Right atrium auricular region (tissue), 2 donors: Measurements from ENCODE around the gene BRINP1. TPM values are rescaled to one million over a fixed set of nuclear protein-coding genes. Genes with fewer than 3 reads are reported as not detected.

ENCODE experiments used
- DNase-seq: peaks from one replicate; pipeline ENCODE4 v3.0.0-alpha.2; 2019; ENCODE audit warnings: low spot score
- H3K27ac ChIP-seq, 2 donors: fragments of 200-600 bp; sonication (generic); 1 replicate in 1 of 2; 2 replicates in 1 of 2; pipeline ENCODE4 v1.5.1; 2016 to 2019
- H3K27me3 ChIP-seq, 2 donors: fragments of 200-600 bp; sonication (generic); one replicate each; pipeline versions ENCODE4 v1.5.1 to v1.6.0; 2017 to 2019
- H3K36me3 ChIP-seq: fragments of 200-600 bp; sonication (generic); one replicate; pipeline ENCODE4 v1.5.1; 2016
- H3K4me1 ChIP-seq, 2 donors: fragments of 200-600 bp; sonication (generic); one replicate each; pipeline versions ENCODE4 v1.5.1 to v1.6.0; 2017 to 2019
- H3K4me3 ChIP-seq, 2 donors: fragments of 200-600 bp; sonication (generic); 1 replicate in 1 of 2; 2 replicates in 1 of 2; pipeline ENCODE4 v1.5.1; 2017 to 2019; ENCODE audit warnings: mild to moderate bottlenecking in 1 of 2, moderate library complexity in 1 of 2
- H3K9me3 ChIP-seq, 2 donors: fragments of 200-600 bp; sonication (generic); one replicate each; pipeline ENCODE4 v1.5.1; 2019
- CTCF ChIP-seq, 2 donors: fragments of 200-600 bp; sonication (generic); IDR thresholded peaks; one replicate each; pipeline ENCODE4 v1.5.1; 2019; ENCODE audit warnings: antibody characterized with exemption in 2 of 2
- total RNA-seq, 2 donors: library from RNA; depleted of rRNA; stranded (reverse); fragments of >200 nt; gene quantifications; one replicate each; pipeline ENCODE4 v1.1.0, GENCODE V29; 2016

BRINP1 gene
- total RNA-seq, 2 donors from 2014 or later = 0.78 to 2.0 TPM

DNA sequence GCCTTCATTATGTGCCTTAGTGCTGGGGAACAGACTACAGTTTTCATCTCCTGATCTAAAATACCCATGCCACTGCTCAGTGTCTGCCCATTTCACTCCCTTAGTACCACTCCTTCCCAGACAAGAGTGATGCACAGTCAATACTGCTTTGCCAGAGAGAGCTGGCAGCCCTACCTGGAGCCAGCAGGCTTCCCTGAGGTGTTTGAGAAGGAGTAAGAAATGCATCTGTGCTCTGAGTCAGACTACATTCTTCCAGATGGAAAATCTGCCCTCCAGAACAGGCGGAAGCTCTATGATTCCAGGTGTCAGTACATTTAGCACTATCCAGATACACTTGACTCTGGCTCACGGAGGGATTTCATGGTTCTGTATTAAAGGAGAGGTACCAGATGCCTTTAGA lies 209.8 kb downstream of the BRINP1 start:
- DNase-seq = no peak
- Histone ChIP-seq H3K27me3 (no peaks in the 10 kb centered on the region), H3K27ac (no peak overlapping the region), H3K4me3 (no peak overlapping the region), H3K4me1 (no peaks in the 10 kb centered on the region), H3K9me3 (no peaks in the 10 kb centered on the region), H3K36me3 (no peaks in the 10 kb centered on the region)
- no peak for TF ChIP-seq CTCF (IDR thresholded peaks at IDR 0.05)

GRCh38 chr9:119157196-119157595 lies 212.0 kb downstream of the BRINP1 start:
- no peak for DNase-seq
- Histone ChIP-seq H3K4me1 (no peaks in the 10 kb centered on the region), H3K36me3 (no peaks in the 10 kb centered on the region), H3K27ac (no peak overlapping the region), H3K27me3 (no peaks in the 10 kb centered on the region), H3K4me3 (no peak overlapping the region), H3K9me3 (no peaks in the 10 kb centered on the region)
- TF ChIP-seq CTCF (IDR thresholded peaks at IDR 0.05) = no peak

DNA sequence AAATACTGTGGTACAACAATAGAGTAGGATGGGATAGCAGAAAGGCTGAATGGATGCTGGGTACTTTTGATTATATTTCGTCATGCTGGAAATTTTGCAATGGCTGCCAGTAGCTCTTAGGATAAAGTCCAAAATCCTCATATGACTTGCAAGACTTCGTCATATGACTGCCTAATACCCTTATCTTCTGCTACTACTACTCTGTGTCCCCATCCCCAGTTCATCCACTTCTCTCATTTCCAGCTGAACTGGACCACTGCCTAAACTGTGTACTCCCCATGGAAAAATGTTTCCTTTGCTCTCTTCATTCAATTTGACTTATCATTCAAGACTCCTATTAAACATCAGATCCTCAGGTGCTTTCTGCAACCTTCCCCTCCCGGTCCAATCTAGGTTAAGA lies 212.9 kb downstream of the BRINP1 start:
- no peaks in the 10 kb centered on the region for H3K9me3 ChIP-seq
- no peak for DNase-seq
- no peak overlapping the region for H3K27ac ChIP-seq
- TF ChIP-seq CTCF (IDR thresholded peaks at IDR 0.05) = no peak
- H3K27me3 ChIP-seq = no peaks in the 10 kb centered on the region
- no peaks in the 10 kb centered on the region for H3K4me1 ChIP-seq
- H3K36me3 ChIP-seq = no peaks in the 10 kb centered on the region
- no peak overlapping the region for H3K4me3 ChIP-seq

DNA sequence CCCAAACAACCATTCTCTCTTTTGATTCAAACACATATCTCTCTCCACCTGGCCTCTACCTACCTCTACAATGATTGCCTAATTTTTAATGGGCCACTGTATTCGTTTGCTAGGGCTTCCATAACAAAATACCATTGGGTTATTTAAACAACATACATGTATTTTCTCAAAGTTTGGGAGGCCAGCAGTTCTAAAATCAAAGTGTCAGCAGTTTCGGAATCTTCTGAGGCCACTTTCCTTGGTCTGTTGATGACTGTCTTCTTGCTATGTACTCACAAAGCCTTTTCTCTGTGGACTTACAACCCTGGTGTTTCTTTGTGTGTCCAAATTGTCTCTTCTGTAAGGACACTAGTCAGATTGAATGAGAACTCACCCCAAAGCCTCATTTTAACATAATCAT lies 214.7 kb downstream of the BRINP1 start:
- no peaks in the 10 kb centered on the region for H3K27me3 ChIP-seq
- no peak overlapping the region for H3K4me3 ChIP-seq
- no peaks in the 10 kb centered on the region for H3K36me3 ChIP-seq
- no peak for TF ChIP-seq CTCF (IDR thresholded peaks at IDR 0.05)
- H3K4me1 ChIP-seq = no peaks in the 10 kb centered on the region
- no peaks in the 10 kb centered on the region for H3K9me3 ChIP-seq
- no peak for DNase-seq
- H3K27ac ChIP-seq = no peak overlapping the region

GRCh38 chr9:119153402-119153801 lies 215.8 kb downstream of the BRINP1 start:
- Histone ChIP-seq H3K9me3 (no peaks in the 10 kb centered on the region), H3K4me3 (no peak overlapping the region), H3K36me3 (no peaks in the 10 kb centered on the region), H3K27ac (no peak overlapping the region), H3K4me1 (no peaks in the 10 kb centered on the region), H3K27me3 (no peaks in the 10 kb centered on the region)
- no peak for TF ChIP-seq CTCF (IDR thresholded peaks at IDR 0.05)
- no peak for DNase-seq

DNA sequence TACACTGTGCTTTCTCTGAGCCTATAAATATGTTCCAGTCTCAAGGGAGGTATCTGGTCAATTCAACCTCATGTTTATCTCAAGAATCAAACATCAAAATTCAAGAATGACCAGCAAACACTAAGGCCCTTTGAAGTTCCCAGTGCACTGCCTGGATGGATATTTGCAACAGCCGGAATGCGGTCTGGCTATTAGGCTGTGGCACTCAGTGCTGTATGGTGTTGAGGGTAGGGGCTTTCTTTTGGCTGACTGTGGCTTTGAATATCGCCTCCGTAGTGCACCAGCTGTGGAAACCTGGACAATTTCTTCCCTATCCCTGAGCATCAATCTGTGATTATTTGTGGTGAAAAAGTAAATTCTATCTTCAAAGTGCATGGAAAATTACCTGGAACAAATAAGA lies 220.4 kb downstream of the BRINP1 start:
- no peaks in the 10 kb centered on the region for H3K4me1 ChIP-seq
- no peaks in the 10 kb centered on the region for H3K27me3 ChIP-seq
- H3K9me3 ChIP-seq = no peaks in the 10 kb centered on the region
- no peak for TF ChIP-seq CTCF (IDR thresholded peaks at IDR 0.05)
- no peaks in the 10 kb centered on the region for H3K36me3 ChIP-seq
- no peak for DNase-seq
- H3K27ac ChIP-seq = no peak overlapping the region
- H3K4me3 ChIP-seq = no peak overlapping the region
